Epithelial cell of esophagus (primary cell): ENCODE data around the gene ZNF605.
"Not testable (repeated sequence)": the region's sequence is repeated elsewhere in the genome, so short reads cannot be mapped to it uniquely, and the experiment has no call there.

Source experiments
- DNase-seq: peaks from one replicate; pipeline ENCODE4 v3.0.0; 2010; ENCODE audit warnings: low read depth
- H3K4me3 ChIP-seq: 2 replicates; pipeline ENCODE4 v1.5.1; 2011; ENCODE audit warnings: mild to moderate bottlenecking, low read length, control low read depth
- CTCF ChIP-seq: IDR thresholded peaks from 2 replicates; pipeline ENCODE4 v1.5.1; 2011; ENCODE audit warnings: low read depth, mild to moderate bottlenecking, low read length, control low read depth, inconsistent platforms; ENCODE audit not compliant: insufficient read depth; ENCODE audit errors: missing control alignments

The ZNF605 gene

GRCh38 chr12:132921685-132922084 lies 34.4 kb downstream of the ZNF605 start:
- peak; percentile 8 for TF ChIP-seq CTCF
- no peak overlapping the region for H3K4me3 ChIP-seq
- DNase-seq, result no peak

GRCh38 chr12:132918680-132919079 lies 37.4 kb downstream of the ZNF605 start:
- H3K4me3 ChIP-seq, result no peak overlapping the region
- DNase-seq, result no peak
- TF ChIP-seq CTCF, result no peak

GRCh38 chr12:132909030-132909368 lies 47.1 kb downstream of the ZNF605 start:
- peak overlapping the region; percentile 79 for H3K4me3 ChIP-seq
- TF ChIP-seq CTCF, result no peak
- DNase-seq, result no peak

- no peak for TF ChIP-seq CTCF
- peak; percentile 99 for DNase-seq
- H3K4me3 ChIP-seq, result peak overlapping the region; percentile 79
Measured at GRCh38 chr12:132908145-132909029, 47.7 kb downstream of the ZNF605 start.

GRCh38 chr12:132907789-132908144 lies 48.3 kb downstream of the ZNF605 start:
- H3K4me3 ChIP-seq, result peak overlapping the region; percentile 79
- not testable (repeated sequence) for DNase-seq

GRCh38 chr12:132907216-132907615 lies 48.9 kb downstream of the ZNF605 start:
- DNase-seq, result no peak
- TF ChIP-seq CTCF, result no peak
- no peak overlapping the region for H3K4me3 ChIP-seq

GRCh38 chr12:132904718-132905328 lies 51.3 kb downstream of the ZNF605 start:
- peak; percentile 45 for DNase-seq
- TF ChIP-seq CTCF, result peak; percentile 62
- no peak overlapping the region for H3K4me3 ChIP-seq
